ENCODE results near the gene AP2A2. TPM values are rescaled to one million over a fixed set of nuclear protein-coding genes. Genes with fewer than 3 reads are reported as not detected.

AP2A2 gene
- polyA plus RNA-seq, 3 donors: 5.7 to 61.0 (median 8.2) TPM

- Histone ChIP-seq H3K27ac (ENCODE audit: low read depth in 1 of 2, low read length in 2 of 2) (no peak overlapping the region), H3K79me2 (ENCODE audit: insufficient read depth, low read length) (no peaks in the 10 kb centered on the region), H3K36me3 (replicated peaks in 1 of 2; ENCODE audit: control insufficient read depth in 1 of 2, insufficient read depth in 2 of 2, low read length in 2 of 2) (peaks cover 50 to 86% of the 10 kb centered on the region in 2 donors), H3K9ac (ENCODE audit: insufficient read depth, low read length, poor library complexity, severe bottlenecking) (no peak overlapping the region), H3K4me3 (replicated peaks in 1 of 3; ENCODE audit: low read depth in 2 of 3, low read length in 3 of 3) (no peak overlapping the region), H3K4me1 (ENCODE audit: control insufficient read depth in 1 of 2, insufficient read depth in 2 of 2, low read length in 2 of 2) (no peaks in the 10 kb centered on the region), H3K4me2 (replicated peaks; ENCODE audit: extremely low read depth, low read length, poor library complexity, severe bottlenecking) (no peak overlapping the region), H2AFZ (ENCODE audit: insufficient read depth, low read depth, low read length, poor library complexity, severe bottlenecking) (no peak overlapping the region), H4K20me1 (ENCODE audit: insufficient read depth, low read length) (peaks cover 29% of the 10 kb centered on the region), H3K9me3 (replicated peaks in 1 of 2; ENCODE audit: control insufficient read depth in 1 of 2, insufficient read depth in 1 of 2, low read length in 2 of 2) (no peaks in the 10 kb centered on the region), H3K27me3 (ENCODE audit: control insufficient read depth in 2 of 2, insufficient read depth in 2 of 2, low read length in 2 of 2) (no peaks in the 10 kb centered on the region)
- WGBS (ENCODE audit: insufficient coverage): 93% methylated on average over 26 of the region's 28 CpGs
- H3K4me3 Mint-ChIP-seq: no peak overlapping the region
- H3K27ac Mint-ChIP-seq: peak overlapping the region in 1 of 7 donors; percentile 33
- peaks cover 0 to 2% (median 0%) of the 10 kb centered on the region in 7 donors for H3K9me3 Mint-ChIP-seq
- DNase-seq: no peak
- no peak for TF ChIP-seq CTCF (IDR thresholded peaks at IDR 0.05)
- peaks cover 68 to 87% of the 10 kb centered on the region in 2 donors for H3K36me3 Mint-ChIP-seq
- H3K4me1 Mint-ChIP-seq: no peaks in the 10 kb centered on the region
- intact Hi-C loops (cut with micrococcal nuclease): no loop called here
- H3K27me3 Mint-ChIP-seq (ENCODE audit: low read depth in 3 of 3): peaks cover 0 to 2% (median 0%) of the 10 kb centered on the region in 3 donors
Observed at GRCh38 chr11:977830-978720, 52.4 kb downstream of the AP2A2 start.

GRCh38 chr11:978781-979180 is 53.1 kb downstream of the AP2A2 start:
- peaks cover 26% of the 10 kb centered on the region for H4K20me1 ChIP-seq (ENCODE audit: insufficient read depth, low read length)
- no peaks in the 10 kb centered on the region for H3K4me1 ChIP-seq (ENCODE audit: control insufficient read depth in 1 of 2, insufficient read depth in 2 of 2, low read length in 2 of 2)
- Mint-ChIP-seq H3K9me3 (peaks cover 0 to 2% (median 0%) of the 10 kb centered on the region in 7 donors), H3K27me3 (ENCODE audit: low read depth in 3 of 3) (peaks cover 0 to 2% (median 0%) of the 10 kb centered on the region in 3 donors), H3K4me1 (no peaks in the 10 kb centered on the region), H3K27ac (peak overlapping the region in 4 of 7 donors; percentile 20 to 63 (median 37)), H3K4me3 (no peak overlapping the region), H3K36me3 (peaks cover 65 to 84% of the 10 kb centered on the region in 2 donors)
- H3K79me2 ChIP-seq (ENCODE audit: insufficient read depth, low read length): no peaks in the 10 kb centered on the region
- no peak overlapping the region for H2AFZ ChIP-seq (ENCODE audit: insufficient read depth, low read depth, low read length, poor library complexity, severe bottlenecking)
- peaks cover 46 to 83% of the 10 kb centered on the region in 2 donors for H3K36me3 ChIP-seq (replicated peaks in 1 of 2; ENCODE audit: control insufficient read depth in 1 of 2, insufficient read depth in 2 of 2, low read length in 2 of 2)
- H3K9ac ChIP-seq (ENCODE audit: insufficient read depth, low read length, poor library complexity, severe bottlenecking): no peak overlapping the region
- no peak for TF ChIP-seq CTCF (IDR thresholded peaks at IDR 0.05)
- no peak overlapping the region for H3K4me3 ChIP-seq (replicated peaks in 1 of 3; ENCODE audit: low read depth in 2 of 3, low read length in 3 of 3)
- no peaks in the 10 kb centered on the region for H3K9me3 ChIP-seq (replicated peaks in 1 of 2; ENCODE audit: control insufficient read depth in 1 of 2, insufficient read depth in 1 of 2, low read length in 2 of 2)
- no peak overlapping the region for H3K27ac ChIP-seq (ENCODE audit: low read depth in 1 of 2, low read length in 2 of 2)
- intact Hi-C loops (cut with micrococcal nuclease): no loop called here
- 95% methylated on average over 16 of the region's 16 CpGs for WGBS (ENCODE audit: insufficient coverage)
- no peak for DNase-seq
- no peak overlapping the region for H3K4me2 ChIP-seq (replicated peaks; ENCODE audit: extremely low read depth, low read length, poor library complexity, severe bottlenecking)
- H3K27me3 ChIP-seq (ENCODE audit: control insufficient read depth in 2 of 2, insufficient read depth in 2 of 2, low read length in 2 of 2): no peaks in the 10 kb centered on the region

Data from CD14-positive monocyte (primary cell).